HCT116 (cell line): Measurements from ENCODE around the gene MDM4.

Experiments
- POLR2A ChIP-seq: IDR thresholded peaks from 2 replicates; pipeline ENCODE4 v1.7.0; 2011; ENCODE audit warnings: borderline replicate concordance; ENCODE audit not compliant: insufficient read depth, insufficient read length; ENCODE audit errors: extremely low read depth
- ZNF274 ChIP-seq: fragments of 200-500 bp; sonication (Bioruptor generic); IDR thresholded peaks from 2 replicates; pipeline ENCODE4 v1.6.1; 2014; ENCODE audit warnings: mild to moderate bottlenecking, low read depth, low read length, inconsistent platforms
- TF ChIP-seq, protein P1 (sequence below), 3 experiments: fragments of 200-600 bp in 1 of 3; sonication (generic) in 1 of 3; IDR thresholded peaks in 2 of 3; conservative IDR thresholded peaks in 1 of 3; 2 replicates each; pipeline ENCODE4 v1.5.1; 2012 to 2017; ENCODE audit warnings: low read depth in 2 of 3, low read length in 2 of 3, antibody characterized with exemption in 1 of 3, borderline replicate concordance in 1 of 3, control low read depth in 1 of 3, mild to moderate bottlenecking in 1 of 3, mixed read lengths in 1 of 3, mixed run types in 1 of 3, moderate library complexity in 1 of 3; ENCODE audit not compliant: insufficient read depth in 1 of 3

- TF ChIP-seq, protein P1, sequence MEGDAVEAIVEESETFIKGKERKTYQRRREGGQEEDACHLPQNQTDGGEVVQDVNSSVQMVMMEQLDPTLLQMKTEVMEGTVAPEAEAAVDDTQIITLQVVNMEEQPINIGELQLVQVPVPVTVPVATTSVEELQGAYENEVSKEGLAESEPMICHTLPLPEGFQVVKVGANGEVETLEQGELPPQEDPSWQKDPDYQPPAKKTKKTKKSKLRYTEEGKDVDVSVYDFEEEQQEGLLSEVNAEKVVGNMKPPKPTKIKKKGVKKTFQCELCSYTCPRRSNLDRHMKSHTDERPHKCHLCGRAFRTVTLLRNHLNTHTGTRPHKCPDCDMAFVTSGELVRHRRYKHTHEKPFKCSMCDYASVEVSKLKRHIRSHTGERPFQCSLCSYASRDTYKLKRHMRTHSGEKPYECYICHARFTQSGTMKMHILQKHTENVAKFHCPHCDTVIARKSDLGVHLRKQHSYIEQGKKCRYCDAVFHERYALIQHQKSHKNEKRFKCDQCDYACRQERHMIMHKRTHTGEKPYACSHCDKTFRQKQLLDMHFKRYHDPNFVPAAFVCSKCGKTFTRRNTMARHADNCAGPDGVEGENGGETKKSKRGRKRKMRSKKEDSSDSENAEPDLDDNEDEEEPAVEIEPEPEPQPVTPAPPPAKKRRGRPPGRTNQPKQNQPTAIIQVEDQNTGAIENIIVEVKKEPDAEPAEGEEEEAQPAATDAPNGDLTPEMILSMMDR (IDR thresholded peaks at IDR 0.05 in 2 of 3, conservative IDR thresholded peaks at IDR 0.05 in 1 of 3; ENCODE audit: borderline replicate concordance in 1 of 3, insufficient read depth in 1 of 3, low read depth in 2 of 3, low read length in 2 of 3), result no peak
- TF ChIP-seq POLR2A (no peak), ZNF274 (no peak)
Measured at GRCh38 chr1:204599596-204599995, 83.4 kb downstream of the MDM4 start.
